Sigmoid colon (tissue), 4 donors: ENCODE results near the gene TMEM259.

ENCODE experiments used
- EP300 ChIP-seq, 4 donors: sonication (generic); formaldehyde crosslinking; IDR thresholded peaks; one replicate each; pipeline ENCODE4 v1.6.1; 2017; ENCODE audit warnings: antibody characterized with exemption in 4 of 4
- POLR2A ChIP-seq, 2 donors: fragments of 450-650 bp; IDR thresholded peaks; one replicate each; pipeline ENCODE4 v1.6.1; 2016; ENCODE audit warnings: antibody characterized with exemption in 2 of 2, mild to moderate bottlenecking in 2 of 2, moderate library complexity in 2 of 2
- POLR2AphosphoS5 ChIP-seq, 4 donors: sonication (generic); formaldehyde crosslinking; IDR thresholded peaks; one replicate each; pipeline ENCODE4 v1.6.1; 2017; ENCODE audit warnings: antibody characterized with exemption in 4 of 4
- TF ChIP-seq, protein P1 (sequence below), 4 experiments: fragments of 450-650 bp in 3 of 4; fragments of 200-600 bp in 1 of 4; IDR thresholded peaks; one replicate each; pipeline ENCODE4 v1.5.1; 2016 to 2019; ENCODE audit warnings: antibody characterized with exemption in 4 of 4, mild to moderate bottlenecking in 3 of 4, moderate library complexity in 2 of 4

DNA sequence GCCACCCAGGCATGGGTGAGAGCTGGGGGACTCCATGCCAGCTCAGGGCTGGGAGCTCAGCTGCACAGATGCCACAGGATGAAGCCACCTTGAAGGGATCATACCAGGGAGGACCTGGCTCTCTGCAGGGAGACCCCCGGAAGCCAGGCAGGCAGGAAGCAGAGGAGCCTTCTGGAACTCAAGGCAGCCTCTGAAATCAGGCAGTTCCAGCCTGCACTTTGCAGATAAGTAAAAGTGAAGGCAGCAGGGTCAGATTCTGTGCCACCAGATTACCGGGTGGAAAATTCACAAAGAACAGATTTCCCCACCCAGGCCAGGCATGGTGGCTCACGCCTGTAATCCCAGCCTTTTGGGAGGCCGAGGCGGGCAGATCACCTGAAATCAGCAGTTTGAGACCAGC lies 2.5 kb downstream of the TMEM259 start:
- TF ChIP-seq, protein P1, sequence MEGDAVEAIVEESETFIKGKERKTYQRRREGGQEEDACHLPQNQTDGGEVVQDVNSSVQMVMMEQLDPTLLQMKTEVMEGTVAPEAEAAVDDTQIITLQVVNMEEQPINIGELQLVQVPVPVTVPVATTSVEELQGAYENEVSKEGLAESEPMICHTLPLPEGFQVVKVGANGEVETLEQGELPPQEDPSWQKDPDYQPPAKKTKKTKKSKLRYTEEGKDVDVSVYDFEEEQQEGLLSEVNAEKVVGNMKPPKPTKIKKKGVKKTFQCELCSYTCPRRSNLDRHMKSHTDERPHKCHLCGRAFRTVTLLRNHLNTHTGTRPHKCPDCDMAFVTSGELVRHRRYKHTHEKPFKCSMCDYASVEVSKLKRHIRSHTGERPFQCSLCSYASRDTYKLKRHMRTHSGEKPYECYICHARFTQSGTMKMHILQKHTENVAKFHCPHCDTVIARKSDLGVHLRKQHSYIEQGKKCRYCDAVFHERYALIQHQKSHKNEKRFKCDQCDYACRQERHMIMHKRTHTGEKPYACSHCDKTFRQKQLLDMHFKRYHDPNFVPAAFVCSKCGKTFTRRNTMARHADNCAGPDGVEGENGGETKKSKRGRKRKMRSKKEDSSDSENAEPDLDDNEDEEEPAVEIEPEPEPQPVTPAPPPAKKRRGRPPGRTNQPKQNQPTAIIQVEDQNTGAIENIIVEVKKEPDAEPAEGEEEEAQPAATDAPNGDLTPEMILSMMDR (IDR thresholded peaks at IDR 0.05): no peak
- no peak for TF ChIP-seq POLR2A (IDR thresholded peaks at IDR 0.05)
- TF ChIP-seq EP300 (IDR thresholded peaks at IDR 0.05): no peak
- no peak for TF ChIP-seq POLR2AphosphoS5 (IDR thresholded peaks at IDR 0.05)
